HT1080 (cell line): ENCODE results near the gene RCN2. TPM values are rescaled to one million over a fixed set of nuclear protein-coding genes. Genes with fewer than 3 reads are reported as not detected.
A peak's percentile ranks its signal among the peaks of the same experiment; 100 is the strongest.
"Not testable (repeated sequence)": the region's sequence is repeated elsewhere in the genome, so short reads cannot be mapped to it uniquely, and the experiment has no call there.

Source experiments
- DNase-seq: peaks from one replicate; pipeline ENCODE4 v3.0.0-alpha.2; 2015; ENCODE audit warnings: low read depth
- polyA plus RNA-seq, 2 experiments: library from polyadenylated mRNA; depleted of rRNA; stranded (reverse); fragments of >200 nt; gene quantifications; 2 replicates each; pipeline ENCODE4 v1.2.3, GENCODE V29; 2015
- total RNA-seq: library from RNA; depleted of rRNA; stranded (reverse); fragments of >200 nt; shearing (Covaris generic); gene quantifications from 2 replicates; pipeline ENCODE4 v1.2.3, GENCODE V29; 2014; rRNA removed

RCN2 gene, protein sequence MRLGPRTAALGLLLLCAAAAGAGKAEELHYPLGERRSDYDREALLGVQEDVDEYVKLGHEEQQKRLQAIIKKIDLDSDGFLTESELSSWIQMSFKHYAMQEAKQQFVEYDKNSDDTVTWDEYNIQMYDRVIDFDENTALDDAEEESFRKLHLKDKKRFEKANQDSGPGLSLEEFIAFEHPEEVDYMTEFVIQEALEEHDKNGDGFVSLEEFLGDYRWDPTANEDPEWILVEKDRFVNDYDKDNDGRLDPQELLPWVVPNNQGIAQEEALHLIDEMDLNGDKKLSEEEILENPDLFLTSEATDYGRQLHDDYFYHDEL
- 57.0 and 67.7 TPM in 2 replicates for total RNA-seq
- polyA plus RNA-seq (2015; cell fraction: cytosol; rRNA removed): 155 and 170 TPM in 2 replicates
- polyA plus RNA-seq (2015; cell fraction: nucleus; rRNA removed): 91.1 and 98.2 TPM in 2 replicates

DNA sequence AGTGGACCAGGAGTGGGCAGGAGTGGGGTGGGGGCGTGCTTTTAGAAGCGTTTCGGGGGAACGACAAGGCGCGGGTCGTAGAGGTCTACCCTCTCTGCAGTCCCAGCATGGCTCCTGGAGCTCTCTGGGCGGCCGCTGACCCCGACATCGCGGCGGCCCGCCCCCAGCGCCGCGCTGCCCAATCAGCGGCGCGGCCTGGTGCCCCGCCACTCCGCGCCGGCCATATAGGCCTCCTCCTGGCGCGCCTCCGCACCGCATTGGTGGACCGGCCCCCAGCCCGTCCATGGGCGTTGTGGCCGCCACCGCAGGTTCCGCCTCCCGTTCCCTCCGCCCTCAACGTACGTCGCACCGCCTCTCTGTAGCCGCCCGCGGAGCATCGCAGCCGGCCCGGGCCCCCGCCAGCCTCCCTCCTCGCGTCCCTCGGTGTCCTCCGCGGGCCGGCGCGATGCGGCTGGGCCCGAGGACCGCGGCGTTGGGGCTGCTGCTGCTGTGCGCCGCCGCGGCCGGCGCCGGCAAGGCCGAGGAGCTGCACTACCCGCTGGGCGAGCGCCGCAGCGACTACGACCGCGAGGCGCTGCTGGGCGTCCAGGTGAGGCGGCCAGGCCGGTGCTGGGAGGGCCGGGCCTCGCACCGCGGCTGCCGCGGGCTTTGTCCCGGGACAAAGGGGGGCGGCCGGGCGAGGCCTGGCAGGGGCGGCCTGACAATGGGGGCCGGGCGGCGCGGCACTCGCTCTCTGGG, at the start of gene RCN2:
Gene RCN2, plus strand, starts transcription at position 353 of the 738 bp plus-strand sequence. Its CDS starts 93 bp downstream, at position 446.
- peak; percentile 95 for DNase-seq

DNA sequence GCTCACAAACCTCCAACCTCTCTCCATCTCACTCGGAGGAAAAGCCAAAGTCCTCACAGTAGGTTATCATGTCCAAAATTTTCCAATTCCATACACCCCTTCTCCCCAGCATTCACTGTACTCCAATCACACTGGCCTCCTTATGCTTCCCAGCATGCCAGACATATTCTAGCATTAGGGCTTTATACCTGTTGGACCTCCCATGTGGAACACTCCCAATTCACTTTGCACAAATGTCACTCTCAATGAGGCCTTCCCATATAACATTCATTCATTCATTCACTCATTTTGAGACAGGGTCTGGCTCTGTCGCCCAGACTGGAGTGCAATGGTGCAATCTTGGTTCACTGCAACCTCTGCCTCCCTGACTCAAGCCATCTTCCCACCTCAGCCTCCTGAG, 46.3 kb upstream of the RCN2 start:
- DNase-seq: no peak

DNA sequence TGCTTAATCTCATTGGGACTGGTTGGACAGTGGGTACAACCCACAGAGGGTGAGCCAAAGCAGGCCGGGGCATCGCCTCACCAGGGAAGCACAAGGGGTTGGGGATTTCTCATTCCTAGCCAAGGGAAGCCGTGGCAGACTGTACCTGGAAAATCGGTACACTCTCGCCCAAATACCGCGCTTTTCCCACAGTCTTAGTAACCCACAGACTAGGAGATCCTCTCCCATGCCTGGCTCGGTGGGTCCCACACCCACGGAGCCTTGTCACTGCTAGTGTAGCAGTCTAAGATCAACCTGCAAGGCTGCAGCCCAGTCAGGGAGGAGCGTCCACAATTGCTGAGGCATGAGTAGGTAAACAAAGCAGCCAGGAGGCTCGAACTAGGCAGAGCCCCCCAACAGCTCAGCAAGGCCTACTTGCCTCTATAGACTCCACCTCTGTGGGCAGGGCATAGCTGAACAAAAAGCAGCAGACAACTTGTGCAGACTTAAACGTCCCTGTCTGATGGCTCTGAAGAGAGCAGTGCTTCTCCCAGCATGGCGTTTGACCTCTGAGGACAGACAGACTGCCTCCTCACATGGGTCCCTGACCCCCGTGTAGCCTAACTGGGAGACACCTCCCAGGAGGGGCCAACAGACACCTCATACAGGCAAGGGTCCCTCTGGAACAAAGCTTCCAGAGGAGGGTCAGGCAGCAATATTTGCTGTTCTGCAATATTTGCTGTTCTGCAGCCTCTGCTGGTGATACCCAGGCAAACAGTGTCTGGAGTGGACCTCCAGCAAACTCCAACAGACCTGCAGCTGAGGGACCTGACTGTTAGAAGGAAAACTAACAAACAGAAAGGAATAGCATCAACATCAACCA, 44.0 kb upstream of the RCN2 start:
- not testable (repeated sequence) for DNase-seq

DNA sequence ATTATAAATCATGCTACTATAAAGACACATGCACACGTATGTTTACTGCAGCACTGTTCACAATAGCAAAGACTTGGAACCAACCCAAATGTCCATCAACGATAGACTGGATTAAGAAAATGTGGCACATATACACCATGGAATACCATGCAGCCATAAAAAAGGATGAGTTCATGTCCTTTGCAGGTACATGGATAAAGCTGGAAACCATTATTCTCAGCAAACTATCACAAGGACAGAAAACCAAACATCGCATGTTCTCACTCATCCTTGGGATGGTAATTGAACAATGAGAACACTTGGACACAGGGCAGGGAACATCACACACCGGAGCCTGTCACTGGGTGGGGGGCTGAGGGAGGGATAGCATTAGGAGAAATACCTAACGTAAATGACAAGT, 38.7 kb upstream of the RCN2 start:
- not testable (repeated sequence) for DNase-seq

DNA sequence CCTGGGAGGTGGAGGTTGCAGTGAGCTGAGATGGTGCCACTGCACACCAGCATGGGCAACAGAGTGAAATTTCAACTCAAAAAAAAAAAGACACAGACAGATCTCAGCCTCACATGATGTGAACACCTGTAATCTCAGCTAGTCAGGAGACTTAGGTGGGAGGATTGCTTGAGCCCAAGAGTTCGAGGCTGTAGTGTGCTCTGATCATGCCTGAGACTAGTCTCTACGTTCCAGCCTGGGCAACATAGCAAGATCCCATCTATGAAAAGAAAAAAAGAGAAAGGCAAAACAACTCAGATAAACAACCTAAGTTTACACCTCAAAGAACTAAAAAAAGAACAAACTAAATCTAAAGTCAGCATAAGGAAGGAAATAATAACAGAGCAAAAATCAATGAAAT, 37.4 kb upstream of the RCN2 start:
- no peak for DNase-seq

DNA sequence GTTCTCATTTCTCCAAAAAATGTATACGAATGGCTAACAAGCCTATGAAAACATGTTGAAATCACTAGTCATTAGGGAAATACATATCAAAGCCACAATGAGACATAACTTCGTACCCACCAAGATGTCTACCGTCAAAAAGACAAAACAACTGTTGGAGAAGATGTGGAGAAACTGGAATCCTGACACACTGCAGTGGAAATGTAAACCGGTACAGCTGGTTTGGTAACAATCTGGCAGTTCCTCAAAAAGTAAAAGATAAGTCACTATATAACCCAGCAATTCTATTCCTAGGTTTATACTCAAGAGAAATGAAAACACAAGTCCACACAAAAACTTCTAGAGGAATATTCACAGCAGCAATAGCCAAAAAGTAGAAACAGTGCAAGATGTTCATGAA, 33.4 kb upstream of the RCN2 start:
- no peak for DNase-seq

DNA sequence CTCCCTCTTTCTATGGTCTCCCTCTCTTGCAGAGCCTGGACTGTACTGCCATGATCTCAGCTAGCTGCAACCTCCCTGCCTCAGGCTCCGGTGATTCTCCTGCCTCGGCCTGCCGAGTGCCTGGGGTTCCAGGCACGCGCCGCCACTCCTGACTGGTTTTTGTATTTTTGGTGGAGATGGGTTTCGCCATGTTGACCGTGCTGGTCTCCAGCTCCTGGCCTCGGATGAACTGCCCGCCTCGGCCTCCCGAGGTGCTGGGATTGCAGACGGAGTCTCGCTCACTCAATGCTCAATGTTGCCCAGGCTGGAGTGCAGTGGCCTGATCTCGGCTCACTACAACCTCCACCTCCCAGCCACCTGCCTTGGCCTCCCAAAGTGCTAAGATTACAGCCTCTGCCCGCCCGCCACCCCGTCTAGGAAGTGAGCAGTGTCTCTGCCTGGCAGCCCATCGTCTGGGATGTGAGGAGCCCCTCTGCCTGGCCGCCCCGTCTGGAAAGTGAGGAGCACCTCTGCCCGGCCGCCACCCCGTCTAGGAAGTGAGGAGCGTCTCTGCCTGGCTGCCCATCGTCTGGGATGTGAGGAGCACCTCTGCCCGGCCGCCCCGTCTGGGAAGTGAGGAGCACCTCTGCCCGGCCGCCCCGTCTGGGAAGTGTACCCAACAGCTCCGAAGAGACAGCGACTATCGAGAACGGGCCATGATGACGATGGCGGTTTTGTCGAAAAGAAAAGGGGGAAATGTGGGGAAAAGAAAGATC, 32.2 kb upstream of the RCN2 start:
- not testable (repeated sequence) for DNase-seq

DNA sequence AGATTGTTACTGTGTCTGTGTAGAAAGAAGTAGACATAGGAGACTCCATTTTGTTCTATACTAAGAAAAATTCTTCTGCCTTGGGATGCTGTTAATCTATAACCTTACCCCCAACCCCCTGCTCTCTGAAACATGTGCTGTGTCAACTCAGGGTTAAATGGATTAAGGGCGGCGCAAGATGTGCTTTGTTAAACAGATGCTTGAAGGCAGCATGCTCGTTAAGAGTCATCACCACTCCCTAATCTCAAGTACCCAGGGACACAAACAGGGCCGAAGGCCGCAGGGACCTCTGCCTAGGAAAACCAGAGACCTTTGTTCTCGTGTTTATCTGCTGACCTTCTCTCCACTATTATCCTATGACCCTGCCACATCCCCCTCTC, 31.6 kb upstream of the RCN2 start:
- DNase-seq: not testable (repeated sequence)

DNA sequence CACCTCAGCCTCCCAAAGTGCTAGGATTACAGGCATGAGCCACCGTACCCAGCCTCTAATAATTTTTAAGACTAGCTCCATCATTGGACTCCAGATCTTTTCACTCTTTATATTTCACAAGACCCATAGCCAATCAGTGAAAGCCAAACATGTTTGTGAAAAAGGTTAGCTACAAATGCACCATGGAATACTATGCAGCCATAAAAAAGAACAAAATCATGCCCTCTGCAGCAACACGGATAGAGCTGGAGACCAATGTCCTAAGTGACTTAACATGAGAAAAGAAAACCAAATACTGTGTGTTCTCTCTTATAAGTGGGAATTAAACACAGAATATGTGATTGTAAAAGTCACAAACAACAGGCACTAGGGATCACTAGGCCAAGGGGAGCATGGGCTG, 29.6 kb upstream of the RCN2 start:
- DNase-seq: no peak

DNA sequence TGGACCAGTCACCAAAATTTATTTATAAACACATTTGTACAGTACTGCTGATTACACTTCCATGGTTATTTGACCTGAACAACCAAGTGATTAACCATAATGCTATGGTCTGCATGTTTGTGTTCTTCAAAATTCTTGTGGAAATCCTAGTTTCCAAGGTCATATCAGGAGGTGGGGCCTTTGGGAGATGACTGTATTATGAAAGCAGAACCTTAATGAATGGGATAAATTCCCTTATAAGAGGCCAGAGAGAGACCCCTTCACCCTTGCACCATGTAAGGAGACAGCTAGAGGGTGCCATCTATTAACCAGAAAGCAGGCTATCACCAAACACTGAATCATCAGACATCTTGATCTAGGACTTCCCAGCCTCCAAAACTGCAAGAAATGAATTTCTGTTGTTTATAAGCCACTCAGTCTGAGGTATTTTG, 28.3 kb upstream of the RCN2 start:
- peak; percentile 44 for DNase-seq

DNA sequence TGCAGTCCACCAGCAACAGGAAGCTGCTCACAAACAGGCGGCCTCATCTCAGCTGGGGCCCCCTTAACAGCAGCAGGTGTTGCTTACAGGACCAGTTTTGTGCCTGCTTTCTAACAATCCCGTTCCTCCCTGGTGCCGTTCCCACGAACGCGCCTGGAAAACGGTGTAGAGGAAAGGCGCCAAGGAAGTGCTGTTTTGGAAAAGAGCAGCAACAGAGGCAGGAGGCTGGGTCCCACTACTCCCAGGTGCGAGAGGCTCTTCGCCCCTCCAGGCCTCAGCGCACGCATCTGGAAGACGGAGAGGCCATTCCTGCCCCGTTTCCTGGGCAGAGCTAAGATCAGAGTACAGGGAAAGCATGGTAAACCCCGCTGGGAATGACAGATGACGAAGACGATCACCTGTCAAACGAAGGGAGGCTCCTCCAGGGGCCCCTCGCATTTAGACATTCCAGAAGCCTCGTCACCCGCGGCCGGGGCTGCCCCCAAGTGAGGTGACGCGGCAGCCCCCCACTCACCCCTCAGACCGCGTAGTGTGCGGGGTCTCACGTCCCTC, 27.0 kb upstream of the RCN2 start:
- DNase-seq: peak; percentile 38

DNA sequence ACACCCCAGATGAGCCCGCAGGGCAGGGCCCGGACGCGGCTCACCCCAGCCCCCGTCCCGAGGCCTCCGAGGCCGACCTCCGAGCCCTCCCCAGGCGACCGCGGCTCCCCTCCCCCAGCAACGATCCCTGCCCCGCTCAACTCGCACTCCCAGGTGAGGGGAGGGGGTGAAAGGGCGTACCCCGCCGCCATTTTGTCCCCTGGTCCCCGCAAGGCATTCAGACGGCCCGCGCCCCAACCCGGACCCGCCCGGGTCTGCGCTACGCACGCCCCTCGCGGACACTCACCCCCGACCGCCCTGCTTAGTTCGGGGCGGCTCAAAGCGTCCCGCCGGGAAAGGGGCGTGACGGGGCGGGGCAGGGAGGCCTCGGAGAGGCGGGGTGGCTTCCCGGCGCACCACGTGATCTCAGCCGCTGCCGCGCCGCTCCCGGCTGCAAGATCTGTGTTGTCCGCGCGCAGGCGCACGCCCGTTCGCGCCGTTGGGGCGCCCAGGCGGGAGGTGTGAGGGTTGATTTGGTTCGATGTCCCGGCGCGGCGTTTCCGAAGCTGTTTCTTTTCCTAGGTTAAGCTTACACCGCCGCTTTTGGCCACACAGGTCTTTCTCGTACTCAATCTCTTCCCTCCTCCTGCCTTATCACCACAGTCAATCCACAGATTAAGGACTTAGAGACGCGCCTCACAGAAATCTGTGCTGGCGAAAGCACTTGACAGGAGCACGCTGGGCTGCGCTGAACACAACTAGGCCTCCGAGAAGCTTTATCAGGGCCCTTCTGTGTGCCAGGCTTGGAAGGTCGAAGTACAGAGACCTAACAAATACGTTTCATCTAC, 26.3 kb upstream of the RCN2 start, which contains the start of gene SCAPER:
Gene SCAPER, minus strand, starts transcription at position 328 of the 827 bp plus-strand sequence. CDS start 21,523 bp downstream, outside the sequence.
- peak; percentile 84 for DNase-seq

DNA sequence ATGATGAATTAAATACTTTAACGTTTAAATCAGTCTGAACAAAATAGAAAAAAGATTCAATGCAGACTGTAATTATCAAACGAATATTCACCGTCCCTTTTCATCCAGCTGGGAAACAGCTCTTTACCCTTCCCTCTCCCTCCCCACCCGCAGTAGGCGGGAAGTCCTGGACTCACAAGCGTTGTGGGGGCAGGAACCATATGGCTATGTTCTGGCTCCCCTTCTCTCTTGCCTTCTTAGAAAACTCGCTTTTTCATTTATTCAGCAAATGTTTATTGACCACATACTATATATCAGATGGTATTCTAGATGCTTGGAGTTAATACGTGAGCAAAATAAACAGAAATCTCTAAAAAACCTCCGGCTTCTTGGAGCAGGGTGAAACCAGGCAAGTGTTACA, 25.7 kb upstream of the RCN2 start:
- DNase-seq: no peak

DNA sequence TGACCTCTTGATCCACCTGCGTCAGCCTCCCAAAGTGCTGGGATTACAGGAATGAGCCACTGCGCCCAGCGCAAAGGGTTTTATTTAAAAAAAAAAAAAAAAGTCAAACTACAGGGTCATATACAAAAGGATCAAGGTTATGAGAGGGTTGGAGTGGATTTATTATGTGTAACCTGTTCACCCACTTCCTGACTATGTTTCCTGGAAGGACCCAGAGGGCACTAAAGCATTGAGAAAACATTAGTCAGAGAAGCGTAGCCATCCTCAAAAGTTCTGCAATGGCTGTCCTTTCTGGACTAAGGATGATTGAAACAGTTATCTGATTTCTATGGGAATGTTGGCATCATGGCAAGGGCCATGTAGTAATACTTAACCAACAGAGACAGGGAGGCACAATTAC, 19.1 kb upstream of the RCN2 start:
- DNase-seq: no peak

DNA sequence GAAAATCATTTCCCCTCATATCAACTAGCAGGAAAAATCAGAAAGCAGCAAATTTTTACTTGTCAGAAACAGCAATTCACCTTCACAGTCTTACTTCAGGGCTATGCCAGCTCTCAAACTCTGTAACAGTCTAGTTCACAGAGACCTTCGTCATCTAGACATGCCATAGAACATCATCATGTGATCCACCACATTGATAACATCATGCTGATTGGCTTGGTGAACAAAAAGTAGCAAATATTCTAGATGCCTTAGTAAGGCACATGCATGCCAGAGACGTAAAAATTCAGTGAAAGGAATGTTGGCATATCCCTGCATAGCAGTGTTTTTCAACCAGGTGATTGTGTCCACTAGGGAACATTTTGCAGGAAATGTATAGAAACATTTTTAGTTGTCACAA, 17.8 kb upstream of the RCN2 start:
- DNase-seq: no peak

DNA sequence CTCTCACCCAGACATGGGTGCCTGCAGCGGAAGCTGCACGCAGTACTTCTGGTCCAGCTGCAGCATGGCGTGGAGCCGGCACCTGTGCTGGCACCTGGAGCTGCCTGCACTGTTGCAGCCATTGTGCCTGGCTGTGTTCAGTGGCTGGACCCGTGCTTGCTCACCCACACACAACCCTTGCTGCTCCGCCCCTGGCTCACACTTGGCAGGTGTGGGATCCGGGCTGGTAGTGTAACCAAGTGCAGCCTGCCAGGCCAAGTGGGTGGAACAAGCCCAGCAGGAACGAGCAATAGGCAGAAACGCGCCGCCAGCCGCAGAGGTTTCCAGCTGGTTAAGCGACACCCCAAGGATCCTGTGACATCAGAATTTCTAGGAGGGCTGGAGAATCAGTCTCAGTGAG, 15.2 kb upstream of the RCN2 start:
- no peak for DNase-seq

DNA sequence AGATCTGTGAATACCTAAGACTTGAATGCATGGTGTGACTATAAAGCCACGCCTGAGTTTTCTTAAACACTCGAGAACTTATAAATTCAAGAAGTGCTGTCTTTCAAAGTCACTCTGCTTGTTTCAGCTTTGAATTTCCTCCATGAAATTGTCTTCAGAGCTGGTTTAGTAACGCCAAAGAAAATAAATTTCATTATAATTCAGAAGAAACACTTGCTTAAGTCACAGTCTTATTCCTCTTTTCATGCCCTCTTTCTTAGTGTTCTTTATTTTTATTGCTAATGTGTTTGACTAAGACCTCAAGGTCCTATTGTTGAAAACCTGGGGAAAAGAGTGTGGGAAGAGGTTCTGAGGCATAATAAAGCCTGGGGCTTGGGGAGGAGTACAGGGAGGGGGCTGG, 3.3 kb upstream of the RCN2 start:
- DNase-seq: no peak

DNA sequence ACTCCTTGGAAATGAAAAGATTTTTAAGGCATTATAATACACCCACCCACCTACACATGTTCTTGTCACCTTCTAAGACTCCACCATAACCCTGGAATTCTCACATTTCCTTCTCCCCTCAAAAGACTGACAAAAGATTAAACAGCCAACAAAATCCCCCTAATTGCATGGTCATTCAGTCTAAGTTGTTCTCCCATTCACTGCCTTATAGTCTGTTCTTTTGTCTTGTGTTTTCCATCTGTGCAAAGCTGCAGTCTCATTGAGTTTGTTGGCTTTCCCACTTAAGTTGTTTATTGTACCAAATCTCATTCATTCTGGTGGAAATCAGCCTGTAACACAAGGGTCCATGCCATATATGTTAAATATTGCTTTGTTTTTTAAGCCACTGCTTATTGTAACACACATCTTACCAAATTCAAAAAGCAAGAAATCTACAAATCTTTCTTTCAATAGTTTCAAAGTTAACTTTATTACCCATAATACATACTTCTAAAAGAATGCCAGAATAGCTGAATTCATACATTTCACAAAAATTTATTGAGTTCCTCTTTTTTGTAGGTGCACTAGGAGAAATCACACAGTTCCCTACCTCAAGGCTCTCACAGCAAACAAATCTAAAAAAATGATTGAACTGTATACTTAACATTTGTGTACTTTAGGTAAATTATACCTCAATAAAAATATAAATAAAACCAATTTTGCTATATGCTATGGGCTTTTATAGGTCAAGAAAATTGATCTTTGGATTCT, 2.4 kb upstream of the RCN2 start:
- DNase-seq: no peak
